GM12872 (cell line): Measurements from ENCODE around the gene HDAC4.

Source experiments
- TF ChIP-seq, protein P1 (sequence below): IDR thresholded peaks from 3 replicates; pipeline ENCODE4 v1.5.1; 2011; ENCODE audit warnings: low read depth, mild to moderate bottlenecking, low read length, moderate library complexity; ENCODE audit not compliant: insufficient read depth

Gene HDAC4

DNA sequence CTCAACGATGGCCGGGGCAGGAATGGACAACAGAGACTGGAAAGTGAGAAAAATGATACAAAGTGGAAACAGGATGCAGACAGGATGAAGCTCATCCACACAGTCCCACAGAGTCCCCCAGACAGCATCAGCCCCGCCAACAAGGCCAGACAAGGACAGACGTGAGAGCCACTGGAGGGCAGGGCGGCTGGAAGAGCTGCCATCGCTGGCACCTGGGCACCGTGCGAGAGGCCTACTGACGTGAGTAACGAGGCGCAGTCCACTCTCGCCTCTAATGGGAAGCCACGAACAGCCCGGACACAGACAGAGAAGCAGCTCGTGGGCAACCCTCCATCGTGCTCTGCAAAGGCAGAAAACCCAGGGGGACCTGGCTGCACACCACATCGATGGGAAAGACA lies 17.1 kb downstream of the HDAC4 start:
- TF ChIP-seq, protein P1, sequence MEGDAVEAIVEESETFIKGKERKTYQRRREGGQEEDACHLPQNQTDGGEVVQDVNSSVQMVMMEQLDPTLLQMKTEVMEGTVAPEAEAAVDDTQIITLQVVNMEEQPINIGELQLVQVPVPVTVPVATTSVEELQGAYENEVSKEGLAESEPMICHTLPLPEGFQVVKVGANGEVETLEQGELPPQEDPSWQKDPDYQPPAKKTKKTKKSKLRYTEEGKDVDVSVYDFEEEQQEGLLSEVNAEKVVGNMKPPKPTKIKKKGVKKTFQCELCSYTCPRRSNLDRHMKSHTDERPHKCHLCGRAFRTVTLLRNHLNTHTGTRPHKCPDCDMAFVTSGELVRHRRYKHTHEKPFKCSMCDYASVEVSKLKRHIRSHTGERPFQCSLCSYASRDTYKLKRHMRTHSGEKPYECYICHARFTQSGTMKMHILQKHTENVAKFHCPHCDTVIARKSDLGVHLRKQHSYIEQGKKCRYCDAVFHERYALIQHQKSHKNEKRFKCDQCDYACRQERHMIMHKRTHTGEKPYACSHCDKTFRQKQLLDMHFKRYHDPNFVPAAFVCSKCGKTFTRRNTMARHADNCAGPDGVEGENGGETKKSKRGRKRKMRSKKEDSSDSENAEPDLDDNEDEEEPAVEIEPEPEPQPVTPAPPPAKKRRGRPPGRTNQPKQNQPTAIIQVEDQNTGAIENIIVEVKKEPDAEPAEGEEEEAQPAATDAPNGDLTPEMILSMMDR, result no peak

- TF ChIP-seq, protein P1, result no peak
Observed at GRCh38 chr2:239383036-239383758, 17.6 kb downstream of the HDAC4 start.

GRCh38 chr2:239382384-239382880 lies 18.4 kb downstream of the HDAC4 start:
- TF ChIP-seq, protein P1, result no peak

- TF ChIP-seq, protein P1, result no peak
Observed at GRCh38 chr2:239381709-239382134, 19.1 kb downstream of the HDAC4 start.

DNA sequence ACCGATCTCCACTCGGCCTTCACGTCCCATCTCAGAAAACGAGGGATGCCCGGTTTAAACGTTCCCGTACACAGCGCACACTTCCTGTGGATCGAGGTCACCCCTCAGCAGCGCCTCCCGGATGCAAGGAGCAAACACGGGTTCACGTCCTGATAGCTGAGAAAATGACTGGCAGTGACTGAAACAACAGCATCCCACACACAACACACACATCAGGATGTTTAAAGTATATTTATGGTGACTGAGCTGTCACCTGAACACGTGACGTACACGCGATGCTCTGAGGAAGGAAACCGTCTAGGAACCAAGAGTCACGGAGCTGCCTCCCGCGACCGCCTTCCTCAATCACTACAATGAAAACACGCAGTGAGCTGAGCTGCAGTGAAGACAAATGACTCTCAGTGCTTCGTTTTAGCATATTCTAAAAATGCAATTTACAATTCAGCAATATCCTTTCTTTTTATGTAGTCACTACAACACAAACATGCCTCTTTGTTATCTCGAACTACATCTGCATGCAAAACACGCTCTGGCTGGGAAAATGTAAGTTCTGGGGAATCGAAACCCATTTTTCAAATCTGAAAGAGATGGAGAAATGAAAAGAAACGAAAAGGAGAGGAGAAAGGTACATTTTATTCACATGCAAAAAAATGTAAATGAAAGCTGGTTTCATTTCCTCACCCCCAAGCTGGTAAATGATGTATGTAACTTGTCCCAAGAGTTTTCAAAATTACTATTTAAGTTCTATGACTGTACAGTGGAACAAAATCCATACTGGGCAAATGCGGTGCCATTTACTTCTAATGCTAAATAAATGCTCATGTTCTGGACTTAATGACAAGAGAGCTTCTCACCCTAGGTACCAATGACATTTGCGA lies 19.8 kb downstream of the HDAC4 start:
- TF ChIP-seq, protein P1, result no peak

DNA sequence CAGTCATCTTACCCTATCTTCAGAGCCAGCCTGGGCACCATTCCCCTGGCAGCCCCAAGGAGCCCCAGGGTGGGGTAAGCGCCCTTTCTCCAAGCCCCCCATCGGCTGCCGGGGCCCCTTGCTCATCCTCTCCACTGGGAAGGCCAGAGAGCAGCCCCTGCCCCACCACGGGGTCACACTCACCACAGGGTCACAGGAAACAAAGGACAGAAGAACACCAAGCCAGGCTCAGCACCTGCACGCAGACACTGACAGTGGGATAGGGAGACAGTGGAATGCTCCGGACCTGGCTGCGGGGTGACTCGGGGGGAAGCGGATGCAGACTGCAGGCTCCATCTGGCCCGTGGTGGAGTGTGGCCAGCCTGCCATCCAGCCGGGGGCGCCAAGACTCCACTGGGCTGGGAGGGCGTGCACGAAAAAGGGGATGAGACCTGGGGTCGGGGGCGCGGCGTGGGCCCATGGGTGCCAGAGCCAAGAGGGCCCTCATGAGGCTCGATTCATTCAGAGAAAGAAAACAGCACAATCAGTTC lies 21.1 kb downstream of the HDAC4 start:
- TF ChIP-seq, protein P1, result no peak
